Neuronal stem cell (in vitro differentiated cells): ENCODE results near the gene SEC61B.

ENCODE experiments used
- DNase-seq: peaks from one replicate; pipeline ENCODE4 v3.0.0-alpha.2; 2013; ENCODE audit warnings: low spot score
- H2AFZ ChIP-seq: one replicate; pipeline ENCODE4 v1.6.1; 2013; ENCODE audit warnings: mild to moderate bottlenecking, low read length, inconsistent platforms
- H2AK5ac ChIP-seq: 2 replicates; pipeline ENCODE4 v1.6.1; 2013; ENCODE audit warnings: low read depth, mild to moderate bottlenecking, inconsistent platforms, low read length, moderate library complexity, mixed read lengths
- H2BK120ac ChIP-seq: 2 replicates; pipeline ENCODE4 v1.6.1; 2013; ENCODE audit warnings: low read depth, mild to moderate bottlenecking, inconsistent platforms, low read length, moderate library complexity, mixed read lengths
- H2BK12ac ChIP-seq: one replicate; pipeline ENCODE4 v1.6.1; 2013; ENCODE audit warnings: low read length, inconsistent platforms
- H2BK15ac ChIP-seq: 2 replicates; pipeline ENCODE4 v1.6.1; 2013; ENCODE audit warnings: mild to moderate bottlenecking, low read length, inconsistent platforms, mixed read lengths
- H2BK5ac ChIP-seq: one replicate; pipeline ENCODE4 v1.6.1; 2013; ENCODE audit warnings: inconsistent platforms, mild to moderate bottlenecking, low read length, moderate library complexity
- H3K14ac ChIP-seq: one replicate; pipeline ENCODE4 v1.6.1; 2013; ENCODE audit warnings: low read length, inconsistent platforms
- H3K18ac ChIP-seq: 2 replicates; pipeline ENCODE4 v1.6.1; 2013; ENCODE audit warnings: low read length, inconsistent platforms
- H3K23ac ChIP-seq: 2 replicates; pipeline ENCODE4 v1.6.1; 2013; ENCODE audit warnings: low read depth, mild to moderate bottlenecking, mixed read lengths, low read length, inconsistent platforms; ENCODE audit not compliant: poor library complexity
- H3K27ac ChIP-seq: replicated peaks from 3 replicates; pipeline ENCODE4 v1.5.1; 2013; ENCODE audit warnings: low read length, inconsistent platforms
- H3K27me3 ChIP-seq, 3 experiments: 2 replicates each; pipeline ENCODE4 v1.6.1; 2013; ENCODE audit warnings: low read length in 3 of 3, mild to moderate bottlenecking in 2 of 3, inconsistent platforms in 1 of 3, low read depth in 1 of 3, mixed read lengths in 1 of 3, moderate library complexity in 1 of 3; ENCODE audit not compliant: control insufficient read depth in 3 of 3, insufficient read depth in 3 of 3
- H3K36me3 ChIP-seq, 2 donors: replicated peaks in 1 of 2; 2 replicates each; pipeline ENCODE4 v1.6.1; 2013; ENCODE audit warnings: low read length in 2 of 2; ENCODE audit not compliant: control insufficient read depth in 2 of 2, insufficient read depth in 2 of 2
- H3K4ac ChIP-seq: 2 replicates; pipeline ENCODE4 v1.6.1; 2013; ENCODE audit warnings: inconsistent platforms, mild to moderate bottlenecking, low read length, moderate library complexity
- H3K4me1 ChIP-seq, 2 donors: 1 replicate in 1 of 2; 2 replicates in 1 of 2; pipeline ENCODE4 v1.6.1; 2013; ENCODE audit warnings: low read length in 2 of 2, low read depth in 1 of 2; ENCODE audit not compliant: control insufficient read depth in 2 of 2, insufficient read depth in 1 of 2
- H3K4me2 ChIP-seq: one replicate; pipeline ENCODE4 v1.6.1; 2013; ENCODE audit warnings: mild to moderate bottlenecking, low read length, inconsistent platforms; ENCODE audit not compliant: insufficient read depth, poor library complexity, severe bottlenecking
- H3K4me3 ChIP-seq, 2 donors: 2 replicates each; pipeline ENCODE4 v1.5.1; 2013; ENCODE audit warnings: low read length in 2 of 2, mild to moderate bottlenecking in 2 of 2, inconsistent platforms in 1 of 2, moderate library complexity in 1 of 2
- H3K79me1 ChIP-seq: one replicate; pipeline ENCODE4 v1.6.1; 2013; ENCODE audit warnings: low read depth, mild to moderate bottlenecking, inconsistent platforms, low read length, moderate library complexity
- H3K9ac ChIP-seq: one replicate; pipeline ENCODE4 v1.6.1; 2013; ENCODE audit warnings: mild to moderate bottlenecking, low read depth, low read length, inconsistent platforms; ENCODE audit not compliant: poor library complexity
- H3K9me3 ChIP-seq, 2 donors: replicated peaks in 1 of 2; 2 replicates each; pipeline versions ENCODE3 to v1.6.1; 2013; ENCODE audit warnings: low read length in 2 of 2, mild to moderate bottlenecking in 2 of 2, inconsistent platforms in 1 of 2, low read depth in 1 of 2, mixed read lengths in 1 of 2, moderate library complexity in 1 of 2; ENCODE audit not compliant: control insufficient read depth in 2 of 2, insufficient read depth in 1 of 2
- H4K8ac ChIP-seq: one replicate; pipeline ENCODE4 v1.6.1; 2013; ENCODE audit warnings: low read depth, mild to moderate bottlenecking, inconsistent platforms, low read length, moderate library complexity
- H4K91ac ChIP-seq: one replicate; pipeline ENCODE4 v1.6.1; 2013; ENCODE audit warnings: low read length, low read depth, mild to moderate bottlenecking, inconsistent platforms; ENCODE audit not compliant: poor library complexity
- WGBS, 2 donors: extraction: QIAGEN DNeasy Blood & Tissue Kit; methylation state at CpG; one replicate each; pipeline ENCODE4 v1.1.7; 2013; ENCODE audit warnings: missing lambda C conversion rate in 2 of 2, mixed read lengths in 1 of 2; ENCODE audit not compliant: insufficient read length in 2 of 2, insufficient replicate concordance in 1 of 2; ENCODE audit errors: extremely low coverage in 2 of 2; 5-methylcytosine and 5-hydroxymethylcytosine counted together

The SEC61B gene

GRCh38 chr9:99221266-99221620 is 839 bp upstream of the SEC61B start:
- Histone ChIP-seq H2AFZ (peak overlapping the region; percentile 93), H2AK5ac (peak overlapping the region; percentile 60), H4K91ac (peak overlapping the region; percentile 86), H4K8ac (no peak overlapping the region), H3K36me3 (peaks cover 11 to 63% of the 10 kb centered on the region in 2 donors), H3K79me1 (peaks cover 8% of the 10 kb centered on the region), H3K9ac (peak overlapping the region; percentile 100), H3K27me3 (no peaks in the 10 kb centered on the region), H3K4ac (peak overlapping the region; percentile 37), H3K9me3 (no peaks in the 10 kb centered on the region), H3K18ac (peak overlapping the region; percentile 98), H2BK12ac (no peak overlapping the region), H3K4me1 (peaks cover 4 to 7% of the 10 kb centered on the region in 2 donors), H3K27ac (no peak overlapping the region), H3K4me2 (peak overlapping the region; percentile 87), H2BK120ac (no peak overlapping the region), H3K4me3 (peak overlapping the region; percentile 97 to 98), H3K23ac (peak overlapping the region; percentile 98), H2BK5ac (peak overlapping the region; percentile 26), H3K14ac (peak overlapping the region; percentile 96), H2BK15ac (peak overlapping the region; percentile 60)
- no peak for DNase-seq
- WGBS, 2 donors = no CpG with 5 or more reads among the region's 25 CpGs

GRCh38 chr9:99222416-99223270 is 561 bp downstream of the SEC61B start:
- no peak overlapping the region for H3K4ac ChIP-seq
- peaks cover 14 to 61% of the 10 kb centered on the region in 2 donors for H3K36me3 ChIP-seq
- peak overlapping the region; percentile 98 for H3K9ac ChIP-seq
- H3K4me1 ChIP-seq = peaks cover 4 to 7% of the 10 kb centered on the region in 2 donors
- H3K23ac ChIP-seq = peak overlapping the region; percentile 61
- H2BK12ac ChIP-seq = no peak overlapping the region
- H2BK5ac ChIP-seq = peak overlapping the region; percentile 26
- H2BK15ac ChIP-seq = no peak overlapping the region
- peak overlapping the region; percentile 92 to 97 for H3K4me3 ChIP-seq
- no peaks in the 10 kb centered on the region for H3K9me3 ChIP-seq
- peak overlapping the region; percentile 93 for H2AFZ ChIP-seq
- no peak for DNase-seq
- H2BK120ac ChIP-seq = no peak overlapping the region
- H3K27me3 ChIP-seq = no peaks in the 10 kb centered on the region
- whole genome bisulfite sequencing, 2 donors = no CpG with 5 or more reads among the region's 30 CpGs
- peaks cover 8% of the 10 kb centered on the region for H3K79me1 ChIP-seq
- peak overlapping the region; percentile 6 for H4K91ac ChIP-seq
- no peak overlapping the region for H4K8ac ChIP-seq
- H3K27ac ChIP-seq = peak overlapping the region; percentile 54
- no peak overlapping the region for H2AK5ac ChIP-seq
- H3K18ac ChIP-seq = peak overlapping the region; percentile 94
- H3K14ac ChIP-seq = peak overlapping the region; percentile 90
- peak overlapping the region; percentile 67 for H3K4me2 ChIP-seq

GRCh38 chr9:99224445-99224844 is 2.4 kb downstream of the SEC61B start:
- H3K4me1 ChIP-seq = peaks cover 4 to 7% of the 10 kb centered on the region in 2 donors
- H3K18ac ChIP-seq = no peak overlapping the region
- H2BK12ac ChIP-seq = no peak overlapping the region
- no peak for DNase-seq
- H3K9ac ChIP-seq = no peak overlapping the region
- no CpG with 5 or more reads among the region's 2 CpGs for WGBS, 2 donors
- no peak overlapping the region for H3K4ac ChIP-seq
- no peak overlapping the region for H3K14ac ChIP-seq
- peaks cover 8% of the 10 kb centered on the region for H3K79me1 ChIP-seq
- no peak overlapping the region for H3K4me3 ChIP-seq
- no peak overlapping the region for H2AFZ ChIP-seq
- H3K23ac ChIP-seq = no peak overlapping the region
- H2BK5ac ChIP-seq = no peak overlapping the region
- H2BK120ac ChIP-seq = no peak overlapping the region
- H3K27ac ChIP-seq = no peak overlapping the region
- no peak overlapping the region for H3K4me2 ChIP-seq
- no peaks in the 10 kb centered on the region for H3K27me3 ChIP-seq
- H2BK15ac ChIP-seq = no peak overlapping the region
- no peak overlapping the region for H2AK5ac ChIP-seq
- no peak overlapping the region for H4K91ac ChIP-seq
- no peaks in the 10 kb centered on the region for H3K9me3 ChIP-seq
- H4K8ac ChIP-seq = no peak overlapping the region
- peaks cover 17 to 62% of the 10 kb centered on the region in 2 donors for H3K36me3 ChIP-seq

GRCh38 chr9:99226054-99226453 is 4.0 kb downstream of the SEC61B start:
- no peak overlapping the region for H2AK5ac ChIP-seq
- H2BK12ac ChIP-seq = no peak overlapping the region
- no peak overlapping the region for H3K9ac ChIP-seq
- H3K27me3 ChIP-seq = no peaks in the 10 kb centered on the region
- no peak overlapping the region for H3K18ac ChIP-seq
- no peak for DNase-seq
- peaks cover 0 to 4% of the 10 kb centered on the region in 2 donors for H3K4me1 ChIP-seq
- H3K4me2 ChIP-seq = no peak overlapping the region
- no peak overlapping the region for H3K14ac ChIP-seq
- H3K4me3 ChIP-seq = no peak overlapping the region
- H4K91ac ChIP-seq = no peak overlapping the region
- no peak overlapping the region for H2BK5ac ChIP-seq
- H2BK15ac ChIP-seq = no peak overlapping the region
- H3K27ac ChIP-seq = no peak overlapping the region
- peaks cover 18 to 71% of the 10 kb centered on the region in 2 donors for H3K36me3 ChIP-seq
- no CpG with 5 or more reads among the region's 5 CpGs for WGBS, 2 donors
- no peak overlapping the region for H3K4ac ChIP-seq
- no peak overlapping the region for H2AFZ ChIP-seq
- H3K23ac ChIP-seq = no peak overlapping the region
- no peak overlapping the region for H4K8ac ChIP-seq
- peaks cover 6% of the 10 kb centered on the region for H3K79me1 ChIP-seq
- H2BK120ac ChIP-seq = no peak overlapping the region
- H3K9me3 ChIP-seq = no peaks in the 10 kb centered on the region
